WTC11 (cell line): ENCODE results near the gene WDR1. TPM values are rescaled to one million over a fixed set of nuclear protein-coding genes. Genes with fewer than 3 reads are reported as not detected.

ENCODE experiments used
- ATAC-seq: fragments of 200-7000 bp; cut with Tn5 transposase; 2 replicates; pipeline ENCODE4 v1.10.0; 2021; ENCODE audit warnings: mild to moderate bottlenecking, moderate library complexity
- CTCF ChIA-PET: fragments of 300-600 bp; sonication (Branson Sonifier 250); formaldehyde crosslinking; loops from one replicate; lab custom pipeline; 2021; ENCODE audit warnings: antibody characterized with exemption; lab: Charles Lee
- POLR2A ChIA-PET: fragments of 350-600 bp; sonication (Branson Sonifier 250); formaldehyde crosslinking; loops from one replicate; lab custom pipeline; 2021; ENCODE audit warnings: antibody characterized with exemption; lab: Charles Lee
- DNase-seq: peaks from one replicate; pipeline ENCODE4 v3.0.0; 2021; ENCODE audit warnings: low spot score
- H3K27ac Mint-ChIP-seq: 2 replicates; pipeline ENCODE4 v1.8.0; 2021; ENCODE audit warnings: mixed read lengths
- H3K27me3 Mint-ChIP-seq: 2 replicates; pipeline ENCODE4 v1.8.0; 2021; ENCODE audit warnings: low read depth, mild to moderate bottlenecking, moderate library complexity, mixed read lengths
- H3K36me3 Mint-ChIP-seq: 2 replicates; pipeline ENCODE4 v1.8.0; 2021; ENCODE audit warnings: mixed read lengths
- H3K4me1 Mint-ChIP-seq: 2 replicates; pipeline ENCODE4 v1.8.0; 2022; ENCODE audit warnings: mixed read lengths
- H3K4me3 Mint-ChIP-seq: 2 replicates; pipeline ENCODE4 v1.8.0; 2021; ENCODE audit warnings: mild to moderate bottlenecking, moderate library complexity, mixed read lengths
- H3K9me3 Mint-ChIP-seq: 2 replicates; pipeline ENCODE4 v1.8.0; 2021; ENCODE audit warnings: mixed read lengths
- ARID4B ChIP-seq: sonication (generic); formaldehyde crosslinking; IDR thresholded peaks from 2 replicates; pipeline ENCODE4 v1.8.0; 2023; ENCODE audit warnings: missing genetic modification reagents, mild to moderate bottlenecking, borderline replicate concordance
- ATF6 ChIP-seq: sonication (generic); formaldehyde crosslinking; IDR thresholded peaks from 2 replicates; pipeline ENCODE4 v1.8.1; 2023; ENCODE audit warnings: mild to moderate bottlenecking, missing genetic modification reagents
- CBFB ChIP-seq: sonication (generic); formaldehyde crosslinking; IDR thresholded peaks from 2 replicates; pipeline ENCODE4 v1.8.1; 2022; ENCODE audit warnings: mild to moderate bottlenecking, low read depth, missing genetic modification reagents
- CTCF ChIP-seq: fragments of 200-600 bp; IDR thresholded peaks from 2 replicates; pipeline ENCODE4 v1.8.0; 2022; ENCODE audit warnings: antibody characterized with exemption
- FOXK1 ChIP-seq: sonication (generic); formaldehyde crosslinking; IDR thresholded peaks from 2 replicates; pipeline ENCODE4 v1.8.0; 2022; ENCODE audit warnings: mild to moderate bottlenecking, moderate library complexity, missing genetic modification reagents
- GABPB1 ChIP-seq: sonication (generic); formaldehyde crosslinking; IDR thresholded peaks from 2 replicates; pipeline ENCODE4 v1.8.1; 2023; ENCODE audit warnings: mild to moderate bottlenecking, missing genetic modification reagents
- HMGA2 ChIP-seq: fragments of 250-450 bp; sonication (Bioruptor Pico); IDR thresholded peaks from 2 replicates; pipeline ENCODE4 v1.4.0; 2021; ENCODE audit warnings: mild to moderate bottlenecking, moderate library complexity
- KAT7 ChIP-seq: sonication (generic); formaldehyde crosslinking; IDR thresholded peaks from 2 replicates; pipeline ENCODE4 v1.8.1; 2023; ENCODE audit warnings: missing genetic modification reagents, mild to moderate bottlenecking, borderline replicate concordance
- NFYB ChIP-seq: sonication (generic); formaldehyde crosslinking; conservative IDR thresholded peaks from 2 replicates; pipeline ENCODE4 v1.8.0; 2022; ENCODE audit warnings: low read depth, missing genetic modification reagents
- NR3C1 ChIP-seq: sonication (generic); formaldehyde crosslinking; conservative IDR thresholded peaks from 2 replicates; pipeline ENCODE4 v1.8.1; 2023; ENCODE audit warnings: low read depth, mild to moderate bottlenecking, missing genetic modification reagents
- TEAD4 ChIP-seq: sonication (generic); formaldehyde crosslinking; IDR thresholded peaks from 2 replicates; pipeline ENCODE4 v1.8.0; 2022; ENCODE audit warnings: mild to moderate bottlenecking, missing genetic modification reagents
- ZNF416 ChIP-seq: fragments of 250-450 bp; sonication (Bioruptor Pico); IDR thresholded peaks from 2 replicates; pipeline ENCODE4 v1.9.0; 2021; ENCODE audit warnings: mild to moderate bottlenecking, inconsistent platforms
- total RNA-seq: library from RNA; stranded (reverse); gene quantifications from 3 replicates; pipeline ENCODE4 v1.2.3, GENCODE V29; 2021

WDR1 gene
- total RNA-seq, 1 experiment from 2014 or later: 288 TPM

DNA sequence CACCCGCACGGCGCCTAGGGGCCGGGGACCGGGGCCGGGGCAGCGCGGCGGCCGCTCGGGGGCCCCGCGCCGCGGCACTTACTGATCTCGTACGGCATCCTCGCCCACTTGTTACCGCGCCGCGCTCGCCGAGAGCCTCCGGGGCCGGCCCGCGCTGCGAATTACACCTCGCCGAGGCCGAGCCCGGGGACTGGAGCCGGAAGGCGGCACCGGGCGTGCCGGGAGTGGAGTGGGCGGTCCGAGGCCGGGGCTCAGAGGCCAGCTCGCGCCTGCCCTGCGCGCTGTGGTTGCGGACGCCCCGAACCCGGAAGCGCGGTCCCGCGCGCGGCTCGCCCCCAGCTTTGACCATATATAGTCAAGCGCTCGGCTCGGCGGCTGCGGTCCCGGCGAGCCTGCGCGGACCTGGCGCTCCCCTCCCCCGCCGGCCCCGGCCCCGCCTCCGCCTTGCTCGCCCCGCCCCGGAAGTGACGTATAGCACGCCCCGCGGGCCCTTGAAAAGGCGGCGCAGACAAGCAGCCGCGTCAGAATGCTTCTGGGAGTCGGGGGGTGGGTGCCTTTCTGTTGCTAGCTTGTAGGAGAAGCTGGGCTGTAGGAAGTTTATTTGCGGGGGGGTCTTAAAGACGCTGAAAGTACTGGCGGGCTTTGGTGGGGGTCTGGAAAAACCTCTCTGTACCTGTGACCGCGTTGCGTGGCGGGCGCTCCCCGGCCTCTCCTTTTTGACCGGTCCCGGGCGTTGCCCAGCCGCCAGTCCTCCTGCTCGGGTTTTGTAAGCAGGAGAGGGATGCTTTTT lies at the start of gene WDR1 (continued):
- TF ChIP-seq TEAD4 (CRISPR knock-in tag): no peak
- no peak; the same call in 1 of the 2 replicates for TF ChIP-seq GABPB1 (CRISPR knock-in tag)
- TF ChIP-seq NFYB (CRISPR knock-in tag): no peak

DNA sequence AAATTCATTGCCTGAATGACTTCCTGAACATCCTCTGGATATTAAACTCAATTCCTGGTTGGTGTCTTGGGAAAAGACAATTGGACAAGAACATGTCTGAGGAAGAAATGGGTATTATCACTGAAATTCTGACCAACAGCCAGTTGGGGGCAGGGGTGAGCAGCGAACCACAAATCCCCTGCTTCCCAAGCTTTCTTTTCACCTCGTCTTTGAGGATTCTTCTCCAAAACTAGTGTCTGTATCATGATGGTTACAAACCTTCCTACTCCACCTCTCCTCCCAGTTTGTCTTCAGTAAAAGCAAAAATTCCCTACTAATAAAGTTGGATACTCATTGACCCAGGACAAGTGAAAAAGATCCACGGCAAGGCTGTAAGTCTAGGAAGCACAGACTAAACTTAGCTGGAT lies 48.3 kb upstream of the WDR1 start:
- peak; percentile 68 for ATAC-seq
- H3K4me1 Mint-ChIP-seq: no peaks in the 10 kb centered on the region
- H3K4me3 Mint-ChIP-seq: no peak overlapping the region
- POLR2A ChIA-PET: interaction anchor here (0.7 kb wide), 1 partner anchor 284 kb away, joined by 3 read pairs; no protein-coding TSS in a partner anchor
- no peaks in the 10 kb centered on the region for H3K9me3 Mint-ChIP-seq
- CTCF ChIA-PET: interaction anchor here (1.0 to 3.8 kb wide), 18 partner anchors 9 to 388 kb away, joined by 3 to 32 read pairs (median 6); no protein-coding TSS in a partner anchor
- no peaks in the 10 kb centered on the region; the same call in 1 of the 2 replicates for H3K27me3 Mint-ChIP-seq
- H3K27ac Mint-ChIP-seq: no peak overlapping the region
- TF ChIP-seq CTCF: peak; percentile 33
- TF ChIP-seq KAT7 (CRISPR knock-in tag): no peak
- H3K36me3 Mint-ChIP-seq: no peaks in the 10 kb centered on the region
- peak; percentile 61 for DNase-seq

DNA sequence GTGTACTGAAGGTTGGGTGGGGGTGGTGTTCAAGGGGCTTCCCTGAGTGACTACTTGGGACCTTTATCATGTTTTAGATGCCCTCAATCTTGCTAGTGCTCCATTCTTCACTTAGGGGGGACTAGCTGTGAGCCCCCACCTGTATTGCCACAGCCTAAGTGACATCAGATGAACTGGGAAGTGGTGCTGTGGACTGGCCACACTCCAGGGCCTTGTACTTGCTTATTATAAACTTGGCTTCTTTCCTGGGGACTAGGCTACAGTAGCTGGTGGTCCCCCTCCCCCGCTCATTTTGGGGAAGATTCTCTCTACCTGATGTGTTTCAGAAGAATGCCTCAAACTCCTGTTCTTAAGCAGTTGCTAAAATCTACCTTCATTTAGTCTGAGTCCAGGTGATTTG lies 46.7 kb upstream of the WDR1 start:
- no peaks in the 10 kb centered on the region for H3K9me3 Mint-ChIP-seq
- ChIA-PET POLR2A (no interaction called here), CTCF (interaction anchor here (0.6 to 3.8 kb wide), 7 partner anchors 8 to 386 kb away, joined by 3 to 32 read pairs (median 3); no protein-coding TSS in a partner anchor)
- H3K4me1 Mint-ChIP-seq: no peaks in the 10 kb centered on the region
- H3K36me3 Mint-ChIP-seq: no peaks in the 10 kb centered on the region
- H3K27ac Mint-ChIP-seq: no peak overlapping the region
- DNase-seq: no peak
- no peaks in the 10 kb centered on the region; the same call in 1 of the 2 replicates for H3K27me3 Mint-ChIP-seq
- ATAC-seq: no peak
- no peak overlapping the region for H3K4me3 Mint-ChIP-seq
- TF ChIP-seq FOXK1 (CRISPR knock-in tag) (no peak), HMGA2 (CRISPR knock-in tag) (no peak), CBFB (CRISPR knock-in tag) (no peak), NR3C1 (CRISPR knock-in tag) (no peak), ZNF416 (CRISPR knock-in tag) (no peak), ATF6 (CRISPR knock-in tag) (no peak), ARID4B (no peak)
